ENCODE results near the gene PRR23E. TPM values are rescaled to one million over a fixed set of nuclear protein-coding genes. Genes with fewer than 3 reads are reported as not detected.
A peak's percentile ranks its signal among the peaks of the same experiment; 100 is the strongest.

PRR23E gene
- total RNA-seq, 1 experiment from 2014 or later, result not detected

DNA sequence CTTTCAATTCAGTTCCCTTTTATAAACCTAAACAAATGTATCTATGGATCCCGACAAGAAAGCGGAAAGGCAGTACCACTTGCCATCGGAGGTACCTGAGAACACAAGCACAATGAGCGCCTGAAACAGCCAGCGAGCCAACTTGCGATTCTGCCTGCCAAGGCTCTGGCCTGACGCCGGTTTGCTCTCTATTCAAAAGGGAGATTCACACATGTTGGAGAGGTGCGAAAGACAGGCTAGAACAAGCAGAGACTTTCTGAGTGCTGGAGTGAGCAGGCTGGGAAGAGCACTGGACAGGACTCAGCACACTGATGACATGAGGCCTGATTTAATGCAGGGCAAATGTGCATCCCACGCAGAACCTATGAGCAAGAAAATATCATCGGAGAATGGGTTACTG is 17.7 kb upstream of the PRR23E start:
- Histone ChIP-seq H3F3A (ENCODE audit: insufficient read depth, low read depth) (no peaks in the 10 kb centered on the region), H2AFZ (no peak overlapping the region), H3K4me1 (replicated peaks; ENCODE audit: insufficient read depth) (no peaks in the 10 kb centered on the region), H3K79me2 (ENCODE audit: low read depth) (no peaks in the 10 kb centered on the region), H3K27ac (no peak overlapping the region), H4K20me1 (ENCODE audit: insufficient read depth) (no peaks in the 10 kb centered on the region), H3K36me3 (ENCODE audit: low read depth) (no peaks in the 10 kb centered on the region), H3K4me2 (no peak overlapping the region), H3K9me3 (ENCODE audit: insufficient read depth, low read depth) (no peaks in the 10 kb centered on the region), H3K9me2 (ENCODE audit: insufficient read depth) (no peaks in the 10 kb centered on the region), H3K4me3 (no peak overlapping the region), H3K27me3 (ENCODE audit: insufficient read depth, low read depth) (peaks cover 25% of the 10 kb centered on the region)
- no peak for TF ChIP-seq EZH2 (IDR thresholded peaks at IDR 0.05; ENCODE audit: low read depth)
- TF ChIP-seq, protein P1, sequence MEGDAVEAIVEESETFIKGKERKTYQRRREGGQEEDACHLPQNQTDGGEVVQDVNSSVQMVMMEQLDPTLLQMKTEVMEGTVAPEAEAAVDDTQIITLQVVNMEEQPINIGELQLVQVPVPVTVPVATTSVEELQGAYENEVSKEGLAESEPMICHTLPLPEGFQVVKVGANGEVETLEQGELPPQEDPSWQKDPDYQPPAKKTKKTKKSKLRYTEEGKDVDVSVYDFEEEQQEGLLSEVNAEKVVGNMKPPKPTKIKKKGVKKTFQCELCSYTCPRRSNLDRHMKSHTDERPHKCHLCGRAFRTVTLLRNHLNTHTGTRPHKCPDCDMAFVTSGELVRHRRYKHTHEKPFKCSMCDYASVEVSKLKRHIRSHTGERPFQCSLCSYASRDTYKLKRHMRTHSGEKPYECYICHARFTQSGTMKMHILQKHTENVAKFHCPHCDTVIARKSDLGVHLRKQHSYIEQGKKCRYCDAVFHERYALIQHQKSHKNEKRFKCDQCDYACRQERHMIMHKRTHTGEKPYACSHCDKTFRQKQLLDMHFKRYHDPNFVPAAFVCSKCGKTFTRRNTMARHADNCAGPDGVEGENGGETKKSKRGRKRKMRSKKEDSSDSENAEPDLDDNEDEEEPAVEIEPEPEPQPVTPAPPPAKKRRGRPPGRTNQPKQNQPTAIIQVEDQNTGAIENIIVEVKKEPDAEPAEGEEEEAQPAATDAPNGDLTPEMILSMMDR (conservative IDR thresholded peaks at IDR 0.05), result no peak
- no TSS peak for BruUV-seq (replicated peaks)
- CTCF ChIA-PET, result no interaction called here
- intact Hi-C loops (cut with micrococcal nuclease; ENCODE audit: unreplicated experiment), result loop anchor here (10.0 kb wide), 1 partner anchor 190 kb away; the partner anchor contains the start of gene PLXNA1
- no peak for DNase-seq
- POLR2A ChIA-PET (ENCODE audit: unreplicated experiment), result no interaction called here

DNA sequence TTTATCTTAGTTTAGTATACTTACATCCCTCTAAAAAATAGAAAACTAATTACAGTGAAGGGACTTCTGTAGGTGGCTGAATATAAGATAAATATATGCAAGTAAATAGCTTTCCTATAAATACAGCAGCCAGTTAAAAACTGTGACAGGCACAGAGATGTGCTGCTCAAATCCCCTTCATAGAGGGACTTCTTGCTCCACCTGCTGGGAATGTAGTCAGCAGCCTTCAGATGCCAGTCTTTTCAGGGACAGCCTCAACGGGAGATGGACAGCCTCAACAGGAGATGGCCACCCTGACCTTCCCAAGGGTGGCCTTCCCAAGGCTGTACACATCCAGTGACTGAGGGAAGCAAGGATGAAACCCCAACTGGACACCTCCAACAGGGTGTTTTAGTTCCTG is 15.7 kb upstream of the PRR23E start:
- no peaks in the 10 kb centered on the region for H3K36me3 ChIP-seq (ENCODE audit: low read depth)
- no peak overlapping the region for H2AFZ ChIP-seq
- POLR2A ChIA-PET (ENCODE audit: unreplicated experiment), result interaction anchor here (0.6 kb wide), 1 partner anchor 103 kb away, joined by 3 read pairs; no protein-coding TSS in a partner anchor
- no peaks in the 10 kb centered on the region for H3F3A ChIP-seq (ENCODE audit: insufficient read depth, low read depth)
- TF ChIP-seq EZH2 (IDR thresholded peaks at IDR 0.05; ENCODE audit: low read depth), result no peak
- TF ChIP-seq, protein P1 (conservative IDR thresholded peaks at IDR 0.05), result peak; percentile 47
- intact Hi-C loops (cut with micrococcal nuclease; ENCODE audit: unreplicated experiment), result loop anchor here (2.0 to 10.0 kb wide), 2 partner anchors 192 to 424 kb away; partner anchors contain the start of gene PLXNA1
- no peak overlapping the region for H3K4me3 ChIP-seq
- H3K27me3 ChIP-seq (ENCODE audit: insufficient read depth, low read depth), result peaks cover 7% of the 10 kb centered on the region; the same call in 1 of the 2 replicates
- no peak overlapping the region for H3K27ac ChIP-seq
- no peaks in the 10 kb centered on the region for H3K9me2 ChIP-seq (ENCODE audit: insufficient read depth)
- H3K4me2 ChIP-seq, result no peak overlapping the region
- no peaks in the 10 kb centered on the region for H4K20me1 ChIP-seq (ENCODE audit: insufficient read depth)
- H3K9me3 ChIP-seq (ENCODE audit: insufficient read depth, low read depth), result no peaks in the 10 kb centered on the region
- no peaks in the 10 kb centered on the region for H3K4me1 ChIP-seq (replicated peaks; ENCODE audit: insufficient read depth)
- peak in 1 of 2 experiments; percentile 25 for DNase-seq
- CTCF ChIA-PET, result interaction anchor here (1.3 kb wide), 1 partner anchor 102 kb away, joined by 6 read pairs; no protein-coding TSS in a partner anchor
- no peaks in the 10 kb centered on the region for H3K79me2 ChIP-seq (ENCODE audit: low read depth)
- no TSS peak for BruUV-seq (replicated peaks)

DNA sequence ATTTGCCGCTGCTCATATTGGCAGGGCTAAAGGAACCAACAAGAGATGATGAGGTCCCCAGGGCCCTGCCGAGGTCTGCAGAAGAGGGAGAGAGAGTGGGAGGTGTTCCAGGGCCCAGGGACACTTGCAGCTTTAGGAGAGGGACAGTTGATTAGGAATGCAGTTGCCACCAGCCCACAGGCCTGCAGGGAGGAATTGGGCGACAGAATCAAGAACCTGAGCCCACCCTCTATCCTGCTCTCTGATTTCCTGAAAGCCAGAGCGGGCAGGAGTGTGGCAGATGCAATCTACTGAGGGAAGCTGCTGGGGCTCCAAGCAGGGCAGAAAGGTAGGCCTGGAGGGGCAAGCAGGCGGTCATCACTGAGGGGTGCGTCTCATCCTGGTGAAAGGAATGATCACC is 12.1 kb upstream of the PRR23E start:
- Histone ChIP-seq H3K4me2 (no peak overlapping the region), H2AFZ (no peak overlapping the region), H4K20me1 (ENCODE audit: insufficient read depth) (no peaks in the 10 kb centered on the region), H3K9me2 (ENCODE audit: insufficient read depth) (no peaks in the 10 kb centered on the region), H3K4me1 (replicated peaks; ENCODE audit: insufficient read depth) (no peaks in the 10 kb centered on the region), H3K79me2 (ENCODE audit: low read depth) (no peaks in the 10 kb centered on the region), H3K27ac (no peak overlapping the region), H3F3A (ENCODE audit: insufficient read depth, low read depth) (no peaks in the 10 kb centered on the region), H3K4me3 (no peak overlapping the region), H3K27me3 (ENCODE audit: insufficient read depth, low read depth) (no peaks in the 10 kb centered on the region), H3K9me3 (ENCODE audit: insufficient read depth, low read depth) (no peaks in the 10 kb centered on the region), H3K36me3 (ENCODE audit: low read depth) (no peaks in the 10 kb centered on the region)
- BruUV-seq (replicated peaks), result no TSS peak
- TF ChIP-seq EZH2 (IDR thresholded peaks at IDR 0.05; ENCODE audit: low read depth), result no peak
- TF ChIP-seq, protein P1 (conservative IDR thresholded peaks at IDR 0.05), result no peak
- ChIA-PET POLR2A (ENCODE audit: unreplicated experiment) (no interaction called here), CTCF (no interaction called here)
- DNase-seq, result no peak
- intact Hi-C loops (cut with micrococcal nuclease; ENCODE audit: unreplicated experiment), result no loop called here
